GM12873 (cell line): ENCODE measurements around the gene ATP7A.

Experiments used
- TF ChIP-seq, protein P1 (sequence below): IDR thresholded peaks from 2 replicates; pipeline ENCODE4 v1.5.1; 2012; ENCODE audit warnings: low read depth, mild to moderate bottlenecking, moderate library complexity, low read length, control low read depth; ENCODE audit not compliant: insufficient read depth; ENCODE audit errors: missing control alignments

Gene ATP7A

GRCh38 chrX:78024349-78025059 lies 114.0 kb downstream of the ATP7A start:
- TF ChIP-seq, protein P1, sequence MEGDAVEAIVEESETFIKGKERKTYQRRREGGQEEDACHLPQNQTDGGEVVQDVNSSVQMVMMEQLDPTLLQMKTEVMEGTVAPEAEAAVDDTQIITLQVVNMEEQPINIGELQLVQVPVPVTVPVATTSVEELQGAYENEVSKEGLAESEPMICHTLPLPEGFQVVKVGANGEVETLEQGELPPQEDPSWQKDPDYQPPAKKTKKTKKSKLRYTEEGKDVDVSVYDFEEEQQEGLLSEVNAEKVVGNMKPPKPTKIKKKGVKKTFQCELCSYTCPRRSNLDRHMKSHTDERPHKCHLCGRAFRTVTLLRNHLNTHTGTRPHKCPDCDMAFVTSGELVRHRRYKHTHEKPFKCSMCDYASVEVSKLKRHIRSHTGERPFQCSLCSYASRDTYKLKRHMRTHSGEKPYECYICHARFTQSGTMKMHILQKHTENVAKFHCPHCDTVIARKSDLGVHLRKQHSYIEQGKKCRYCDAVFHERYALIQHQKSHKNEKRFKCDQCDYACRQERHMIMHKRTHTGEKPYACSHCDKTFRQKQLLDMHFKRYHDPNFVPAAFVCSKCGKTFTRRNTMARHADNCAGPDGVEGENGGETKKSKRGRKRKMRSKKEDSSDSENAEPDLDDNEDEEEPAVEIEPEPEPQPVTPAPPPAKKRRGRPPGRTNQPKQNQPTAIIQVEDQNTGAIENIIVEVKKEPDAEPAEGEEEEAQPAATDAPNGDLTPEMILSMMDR: peak; percentile 89

GRCh38 chrX:78027798-78028197 lies 117.3 kb downstream of the ATP7A start:
- TF ChIP-seq, protein P1: no peak

DNA sequence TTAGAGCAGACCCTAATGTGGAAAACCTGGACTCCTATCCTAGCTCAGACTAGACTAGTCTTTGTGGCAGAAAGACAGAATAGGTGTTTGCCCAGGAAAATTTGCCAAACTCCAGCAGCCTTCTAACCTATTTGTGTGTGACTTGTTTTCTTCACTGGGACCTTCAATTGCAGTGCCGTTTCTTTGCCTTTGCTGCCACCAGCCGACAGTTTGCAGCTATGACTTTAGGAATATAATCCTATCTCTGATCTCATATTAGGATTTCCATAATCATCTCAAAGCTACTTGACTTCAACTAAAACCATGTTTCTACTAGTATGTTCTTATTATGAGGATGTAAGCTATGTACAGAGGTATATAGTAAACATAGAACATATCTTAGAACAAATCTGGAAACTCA lies 119.2 kb downstream of the ATP7A start:
- TF ChIP-seq, protein P1: peak; percentile 62

DNA sequence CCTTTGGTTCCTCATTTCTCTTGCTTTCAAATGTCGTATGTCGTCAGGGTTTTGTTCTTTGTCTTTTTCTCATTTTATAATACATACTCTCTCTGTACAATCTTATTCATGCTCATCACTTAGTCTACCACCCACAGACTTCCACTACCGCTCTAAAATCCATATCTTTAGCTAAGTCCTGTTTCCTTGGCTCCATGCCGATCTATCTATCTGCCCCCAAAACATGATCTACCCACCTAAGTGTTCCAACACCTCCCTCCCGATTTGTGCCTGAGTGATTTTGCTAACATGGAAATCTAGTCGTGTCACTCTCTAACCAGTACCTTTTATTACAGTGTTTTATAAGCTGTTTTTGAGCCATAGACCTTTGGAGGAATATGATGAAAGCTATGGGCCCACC lies 124.6 kb downstream of the ATP7A start:
- TF ChIP-seq, protein P1: no peak

DNA sequence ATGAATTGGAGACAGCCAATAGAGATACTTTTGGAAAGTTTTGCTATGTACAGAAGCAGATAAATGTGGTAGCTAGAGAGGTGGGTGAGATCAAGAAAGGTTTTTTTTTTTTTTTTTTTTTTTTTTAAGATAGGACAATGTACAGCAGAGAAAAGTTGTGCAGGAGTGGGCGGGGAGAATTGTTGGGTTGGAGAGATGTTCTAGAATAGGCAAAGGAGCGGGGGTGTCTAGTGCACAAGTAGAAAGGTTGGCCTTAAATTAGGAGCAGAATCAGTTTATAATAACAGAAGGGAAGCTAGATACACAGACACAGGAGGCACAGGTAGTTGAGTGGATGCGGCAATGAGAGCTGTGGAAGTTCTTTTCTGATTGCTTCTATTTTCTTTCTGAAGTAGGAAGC lies 127.4 kb downstream of the ATP7A start:
- TF ChIP-seq, protein P1: no peak

GRCh38 chrX:78042601-78043000 lies 132.1 kb downstream of the ATP7A start:
- TF ChIP-seq, protein P1: no peak

- TF ChIP-seq, protein P1: no peak
Observed at GRCh38 chrX:78046362-78046761, 135.9 kb downstream of the ATP7A start.
